NCI-H1694 (cell line): ENCODE measurements around the gene PDIA2.
A peak's percentile ranks its signal among the peaks of the same experiment; 100 is the strongest.
"Not testable (repeated sequence)": the region's sequence is repeated elsewhere in the genome, so short reads cannot be mapped to it uniquely, and the experiment has no call there.

ENCODE experiments used
- DNase-seq: peaks from one replicate; lab custom pipeline; 2025; lab: John Stamatoyannopoulos, UW

Gene PDIA2, protein sequence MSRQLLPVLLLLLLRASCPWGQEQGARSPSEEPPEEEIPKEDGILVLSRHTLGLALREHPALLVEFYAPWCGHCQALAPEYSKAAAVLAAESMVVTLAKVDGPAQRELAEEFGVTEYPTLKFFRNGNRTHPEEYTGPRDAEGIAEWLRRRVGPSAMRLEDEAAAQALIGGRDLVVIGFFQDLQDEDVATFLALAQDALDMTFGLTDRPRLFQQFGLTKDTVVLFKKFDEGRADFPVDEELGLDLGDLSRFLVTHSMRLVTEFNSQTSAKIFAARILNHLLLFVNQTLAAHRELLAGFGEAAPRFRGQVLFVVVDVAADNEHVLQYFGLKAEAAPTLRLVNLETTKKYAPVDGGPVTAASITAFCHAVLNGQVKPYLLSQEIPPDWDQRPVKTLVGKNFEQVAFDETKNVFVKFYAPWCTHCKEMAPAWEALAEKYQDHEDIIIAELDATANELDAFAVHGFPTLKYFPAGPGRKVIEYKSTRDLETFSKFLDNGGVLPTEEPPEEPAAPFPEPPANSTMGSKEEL

DNA sequence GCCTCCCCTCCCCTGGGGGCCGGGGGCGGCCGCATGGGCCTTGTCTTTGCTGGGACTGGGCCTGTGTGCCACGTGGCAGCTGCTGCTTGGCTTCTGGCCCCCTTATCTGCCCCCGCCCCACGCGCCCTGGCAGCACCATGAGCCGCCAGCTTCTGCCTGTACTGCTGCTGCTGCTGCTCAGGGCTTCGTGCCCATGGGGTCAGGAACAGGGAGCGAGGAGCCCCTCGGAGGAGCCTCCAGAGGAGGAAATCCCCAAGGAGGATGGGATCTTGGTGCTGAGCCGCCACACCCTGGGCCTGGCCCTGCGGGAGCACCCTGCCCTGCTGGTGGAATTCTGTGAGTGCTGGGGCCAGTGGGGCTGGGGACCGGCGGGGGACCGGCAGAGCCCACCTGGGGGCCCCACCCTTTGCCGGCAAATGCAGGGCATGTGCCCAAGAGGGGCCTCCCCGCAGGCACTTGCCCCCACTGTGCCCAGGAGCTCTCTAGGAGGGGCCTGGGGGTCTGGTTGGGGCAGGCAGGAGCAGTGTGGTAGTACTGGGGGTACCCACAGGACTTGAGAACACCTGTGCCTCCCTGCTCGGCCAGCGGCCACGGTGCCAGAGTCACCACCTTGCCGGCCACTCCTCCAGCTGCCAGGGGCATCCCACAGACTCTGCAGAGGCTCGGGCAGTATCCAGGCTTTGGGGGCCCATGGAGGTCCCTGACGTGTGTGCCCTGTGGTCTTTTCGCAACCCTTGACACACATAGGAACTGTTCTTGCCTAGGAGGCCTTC lies at the start of gene PDIA2:
Gene PDIA2, plus strand, starts transcription at position 132 of the 773 bp plus-strand sequence. Its CDS starts 6 bp downstream, at position 138.
- no peak for DNase-seq

DNA sequence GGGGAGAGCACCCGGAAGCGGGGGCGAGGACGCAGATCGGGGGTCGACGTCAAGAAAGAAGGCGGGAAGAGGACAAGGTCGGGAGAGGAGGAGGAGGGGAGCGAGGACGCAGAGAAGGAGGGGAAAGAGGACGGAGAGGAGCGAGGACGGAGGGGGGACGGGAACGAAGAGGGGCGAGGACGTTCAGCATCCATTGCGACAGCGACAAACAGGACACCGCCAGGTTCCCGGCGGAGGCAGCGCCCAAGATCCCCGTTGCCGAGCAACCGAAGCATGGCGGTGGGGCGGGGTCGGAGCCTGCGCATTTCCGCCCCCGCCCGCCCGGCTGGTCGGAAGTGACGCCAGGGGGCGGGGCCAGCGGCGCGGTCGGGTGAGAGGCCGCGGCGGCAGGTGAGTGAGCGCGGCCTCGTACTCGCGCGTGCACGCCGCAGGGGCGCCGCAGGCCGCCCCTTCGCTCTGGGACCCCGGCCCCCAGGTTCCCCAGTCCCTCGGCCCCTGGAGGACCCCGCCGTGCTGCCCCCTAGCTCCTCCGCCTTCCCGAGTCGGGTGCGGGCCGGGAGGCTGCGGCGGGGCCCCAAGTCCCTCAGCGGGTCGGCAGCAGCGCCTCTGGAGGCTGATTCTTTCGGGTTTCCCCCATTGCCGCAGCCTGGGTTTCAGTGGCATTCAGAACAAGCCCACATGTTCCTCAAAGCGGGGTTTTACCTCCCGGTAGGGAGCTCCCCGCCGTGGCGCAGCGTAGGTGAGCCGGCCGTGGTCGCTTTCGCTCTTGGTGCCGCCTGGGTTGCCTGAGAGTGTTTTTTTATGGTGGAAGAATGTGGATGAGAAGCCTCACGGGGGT lies 48.3 kb upstream of the PDIA2 start, which contains the start of gene FAM234A:
Gene FAM234A, plus strand, starts transcription at position 354 of the 838 bp plus-strand sequence. CDS start 19,593 bp downstream, outside the sequence.
- DNase-seq = peak; percentile 59

DNA sequence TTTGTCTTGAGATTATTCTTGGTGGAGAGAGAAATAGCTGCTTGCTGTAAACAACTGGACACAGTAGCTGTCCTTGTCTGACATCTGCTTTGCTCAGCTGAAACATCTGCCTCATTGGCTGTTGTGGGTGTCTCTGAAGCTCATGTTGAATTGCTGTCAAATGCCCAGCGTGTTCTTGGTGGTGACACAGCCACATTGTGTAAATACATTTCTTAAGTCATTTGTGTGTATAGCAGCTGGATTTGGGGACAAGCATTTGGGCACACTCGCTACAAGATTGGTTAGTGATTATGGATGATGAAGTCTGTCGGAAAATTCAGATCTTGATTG lies 43.1 kb upstream of the PDIA2 start:
- no peak for DNase-seq

DNA sequence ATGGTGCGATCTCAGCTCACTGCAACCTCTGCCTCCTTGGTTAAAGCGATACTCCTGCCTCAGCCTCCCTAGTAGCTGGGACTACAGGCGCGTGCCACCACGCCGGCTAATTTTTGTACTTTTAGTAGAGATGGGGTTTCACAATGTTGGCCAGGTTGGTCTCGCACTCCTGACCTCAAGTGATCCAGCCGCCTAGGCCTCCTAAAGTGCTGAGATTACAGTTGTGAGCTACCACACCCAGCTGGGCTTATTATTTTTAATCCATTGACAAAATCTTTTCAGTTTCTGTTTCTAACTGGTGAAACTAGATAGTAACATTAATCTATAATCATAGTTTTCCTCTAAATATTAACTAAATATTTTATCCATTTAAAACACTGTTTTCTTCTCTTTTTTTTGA lies 42.4 kb upstream of the PDIA2 start:
- no peak for DNase-seq

DNA sequence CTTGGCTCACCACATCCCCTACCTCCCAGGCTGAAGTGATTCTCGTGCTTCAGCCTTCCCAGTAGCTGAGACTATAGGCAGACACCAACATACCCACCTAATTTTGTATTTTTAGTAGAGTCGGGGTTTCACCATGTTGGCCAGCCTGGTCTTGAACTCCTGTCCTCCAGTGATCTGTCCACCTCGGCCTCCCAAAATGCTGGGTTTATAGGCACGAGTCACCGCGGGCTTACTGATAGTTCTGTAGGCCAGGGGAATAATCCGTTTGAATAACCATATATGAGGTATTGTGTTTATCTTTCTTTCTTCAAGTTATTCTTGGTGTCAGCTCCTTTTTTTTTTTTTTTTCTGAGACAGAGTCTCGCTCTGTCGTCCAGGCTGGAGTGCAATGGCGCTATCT lies 40.7 kb upstream of the PDIA2 start:
- no peak for DNase-seq

DNA sequence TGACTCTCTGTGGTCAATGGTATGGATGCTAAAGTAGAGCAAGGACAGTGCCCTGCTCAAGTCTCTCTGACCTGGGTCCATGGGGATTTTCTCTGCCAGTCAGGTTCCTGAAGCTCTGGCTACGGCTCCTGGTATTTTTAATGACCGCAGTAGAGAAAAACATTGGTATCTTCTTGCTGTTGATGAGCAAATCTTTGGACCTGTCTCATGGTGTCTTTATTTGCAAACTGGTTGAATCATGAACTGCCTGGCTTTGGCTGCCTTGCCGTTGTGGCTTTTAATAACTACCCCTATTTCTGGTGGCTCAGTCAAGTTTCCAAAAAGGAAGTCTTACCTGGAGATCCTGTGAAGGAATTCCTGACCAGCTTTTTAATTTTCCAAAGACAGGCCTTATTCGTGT lies 39.6 kb upstream of the PDIA2 start:
- no peak for DNase-seq

DNA sequence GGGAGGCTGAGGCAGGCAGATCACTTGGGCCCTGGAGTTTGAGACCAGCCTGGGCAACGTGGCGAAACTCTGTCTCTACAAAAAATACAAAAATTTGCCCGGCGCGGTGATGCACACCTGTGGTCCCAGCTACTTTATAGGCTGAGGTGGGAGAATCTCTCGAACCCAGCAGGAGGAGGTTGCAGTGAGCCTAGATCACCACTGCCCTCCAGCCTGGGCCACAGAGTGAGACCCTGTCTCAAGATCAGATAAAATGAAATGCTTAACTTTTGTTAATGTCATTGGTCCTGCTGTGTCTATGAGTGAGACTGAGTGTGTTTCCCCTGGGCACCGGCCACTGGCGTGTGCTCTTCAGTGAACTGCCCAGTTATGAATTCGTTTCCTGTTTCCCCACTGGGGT lies 37.9 kb upstream of the PDIA2 start:
- DNase-seq = no peak

DNA sequence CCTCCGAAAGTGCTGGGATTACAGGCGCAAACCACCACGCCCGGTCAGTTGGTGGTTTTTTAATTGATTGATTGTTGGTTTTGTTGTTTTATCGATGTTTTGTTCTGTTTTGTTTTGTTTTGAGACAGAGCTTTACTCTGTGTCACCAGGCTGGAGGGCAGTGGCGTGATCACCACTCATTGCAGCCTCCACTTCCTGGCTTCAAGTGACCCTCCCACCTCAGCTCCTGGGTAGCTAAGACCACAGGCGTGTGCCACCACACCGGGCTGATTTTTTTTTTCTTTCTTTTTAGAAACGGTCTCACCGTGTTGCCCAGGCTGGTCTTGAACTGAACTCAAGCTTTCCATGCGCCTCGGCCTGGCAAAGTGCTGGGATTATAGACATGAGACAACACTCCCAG lies 35.9 kb upstream of the PDIA2 start:
- no peak for DNase-seq

DNA sequence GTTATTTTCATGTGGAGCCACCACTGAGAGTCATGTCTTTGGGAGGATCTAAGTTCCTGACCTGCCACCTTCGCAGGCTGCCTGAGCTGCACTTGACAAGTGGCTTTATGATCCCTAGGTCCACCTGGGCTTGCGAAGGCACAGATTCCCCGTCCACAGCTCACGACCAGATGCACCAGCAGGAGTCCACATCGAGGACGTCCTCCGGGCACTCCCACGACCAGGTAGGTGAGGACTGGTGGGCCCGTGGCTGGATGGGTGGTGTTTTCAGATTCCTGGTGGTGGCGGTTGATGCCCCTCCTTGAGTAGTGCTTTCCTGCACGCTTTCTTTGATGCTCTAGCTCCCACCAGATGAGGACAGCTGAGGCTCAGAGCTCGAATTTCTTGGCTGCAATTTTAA lies 33.5 kb upstream of the PDIA2 start:
- no peak for DNase-seq

DNA sequence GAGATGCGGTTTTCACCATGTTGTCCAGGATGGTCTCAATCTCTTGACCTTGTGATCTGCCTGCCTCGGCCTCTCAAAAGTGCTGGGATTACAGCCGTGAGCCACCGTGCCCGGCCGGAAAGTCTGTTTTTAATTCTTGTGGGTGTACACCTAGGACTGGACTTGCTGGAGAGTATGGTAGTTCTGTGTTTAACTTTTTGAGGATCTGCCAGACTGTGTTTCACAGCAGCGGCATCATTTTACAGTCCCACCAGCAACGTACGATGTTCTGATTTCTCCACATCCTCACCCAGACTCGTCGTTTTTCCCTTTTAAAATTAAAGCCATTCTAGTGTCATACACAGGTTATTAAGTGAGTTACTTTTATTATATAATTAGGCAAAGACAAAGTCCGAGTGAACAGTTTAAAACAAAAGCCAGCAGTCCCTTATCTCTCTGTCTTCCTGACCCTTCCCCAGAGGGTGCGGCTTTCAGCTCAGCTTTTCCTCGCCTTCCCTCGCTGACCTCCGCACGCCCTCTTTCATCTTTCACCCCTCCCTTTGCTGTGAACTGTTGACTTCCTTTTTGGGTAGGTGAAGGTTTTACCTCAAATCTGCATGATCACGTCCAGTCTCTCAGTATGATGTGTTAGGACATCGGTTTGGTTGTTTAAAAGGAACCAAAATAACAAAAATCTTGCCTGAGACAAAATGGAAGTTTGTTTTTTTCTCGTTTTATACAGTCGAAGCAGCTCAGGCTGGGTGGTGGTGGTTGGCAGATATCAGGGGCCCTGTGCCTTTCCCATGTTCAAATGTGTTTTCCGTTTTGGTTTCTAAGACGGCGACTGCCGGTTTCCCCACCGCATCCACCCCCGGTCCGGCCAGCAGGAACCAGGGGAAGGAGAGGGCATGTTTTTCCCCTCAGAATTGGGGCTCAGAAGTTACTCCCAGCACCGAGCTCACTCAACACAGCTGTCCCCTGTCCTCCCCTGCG lies 30.3 kb upstream of the PDIA2 start:
- no peak for DNase-seq

DNA sequence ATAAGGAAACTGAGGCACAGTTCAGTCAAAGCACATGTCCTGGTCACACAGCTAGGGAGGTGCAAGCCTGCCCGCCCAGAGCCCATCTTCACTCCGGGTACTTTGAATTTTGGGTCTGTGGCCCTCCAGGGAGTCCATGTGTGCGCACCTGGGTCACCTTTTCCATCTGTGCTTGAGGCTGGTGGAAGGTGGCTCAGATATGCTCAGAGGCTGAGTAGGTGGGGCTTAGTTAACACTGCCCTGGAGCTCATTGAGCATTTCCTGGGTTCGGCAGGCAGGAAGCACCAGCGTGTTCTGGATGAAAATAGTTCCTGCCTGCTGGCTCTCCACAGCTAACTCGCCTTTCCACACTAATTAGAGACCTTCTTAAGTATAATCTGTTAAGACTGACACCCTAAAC lies 29.1 kb upstream of the PDIA2 start:
- no peak for DNase-seq

DNA sequence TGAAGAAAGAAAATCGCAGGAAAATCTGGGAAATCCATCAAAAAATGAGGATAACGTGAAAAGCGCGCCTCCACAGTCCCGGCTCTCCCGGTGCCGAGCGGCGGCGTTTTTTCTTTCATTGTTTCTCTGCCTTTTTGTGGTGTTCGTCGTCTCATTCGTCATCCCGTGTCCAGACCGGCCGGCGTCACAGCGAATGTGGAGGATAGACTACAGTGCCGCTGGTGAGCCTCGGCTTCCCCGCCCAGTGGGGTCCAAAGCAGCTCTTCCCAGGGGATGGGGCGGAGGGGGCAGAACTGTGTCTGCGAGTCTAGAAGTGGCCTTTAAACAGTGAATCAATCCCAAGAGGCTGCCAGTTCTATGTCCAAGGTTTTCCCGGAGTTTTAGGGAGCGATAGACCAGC lies 28.5 kb upstream of the PDIA2 start:
- no peak for DNase-seq

DNA sequence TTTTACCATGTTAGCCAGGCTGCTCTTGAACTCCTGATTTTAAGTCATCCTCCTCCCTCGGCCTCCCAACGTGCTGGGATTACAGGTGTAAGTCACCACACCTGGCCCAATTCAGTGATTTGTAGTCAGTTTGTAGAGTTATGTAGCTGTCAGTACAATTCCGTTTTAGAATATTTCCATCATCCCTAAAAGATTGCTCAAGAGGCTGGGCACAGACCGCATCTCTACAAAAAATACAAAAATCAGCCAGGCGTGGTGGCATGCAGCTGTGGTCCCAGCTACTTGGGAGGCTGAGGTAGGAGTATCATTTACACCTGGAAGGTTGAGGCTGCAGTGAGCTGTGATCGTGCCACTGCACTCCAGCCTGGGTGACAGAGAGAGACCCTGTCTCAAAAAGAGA lies 27.8 kb upstream of the PDIA2 start:
- DNase-seq = no peak

DNA sequence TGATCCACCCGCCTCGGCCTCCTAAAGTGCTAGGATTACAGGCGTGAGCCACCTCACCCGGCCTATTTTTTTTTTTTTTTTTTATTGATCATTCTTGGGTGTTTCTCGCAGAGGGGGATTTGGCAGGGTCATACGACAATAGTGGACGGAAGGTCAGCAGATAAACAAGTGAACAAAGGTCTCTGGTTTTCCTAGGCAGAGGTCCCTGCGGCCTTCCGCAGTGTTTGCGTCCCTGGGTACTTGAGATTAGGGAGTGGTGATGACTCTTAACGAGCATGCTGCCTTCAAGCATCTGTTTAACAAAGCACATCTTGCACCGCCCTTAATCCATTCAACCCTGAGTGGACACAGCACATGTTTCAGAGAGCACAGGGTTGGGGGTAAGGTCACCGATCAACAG lies 24.9 kb upstream of the PDIA2 start:
- DNase-seq = not testable (repeated sequence)

DNA sequence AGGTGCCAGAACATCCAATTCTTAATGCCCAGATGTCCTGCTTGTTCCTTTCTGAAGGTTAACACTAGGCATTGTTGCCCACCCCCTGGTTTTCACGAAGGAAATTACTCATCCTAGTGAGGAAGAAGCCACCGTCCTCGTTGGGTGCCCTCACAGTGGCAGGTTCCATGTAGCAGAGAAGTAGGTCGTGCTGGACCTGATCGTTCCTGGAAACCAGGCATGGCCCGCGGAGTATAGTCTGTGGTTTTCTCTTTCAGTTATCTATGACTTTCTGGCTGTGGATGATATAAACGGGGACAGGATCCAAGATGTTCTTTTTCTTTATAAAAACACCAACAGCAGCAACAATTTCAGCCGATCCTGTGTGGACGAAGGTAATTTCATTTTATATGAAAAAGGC lies 23.7 kb upstream of the PDIA2 start:
- no peak for DNase-seq

DNA sequence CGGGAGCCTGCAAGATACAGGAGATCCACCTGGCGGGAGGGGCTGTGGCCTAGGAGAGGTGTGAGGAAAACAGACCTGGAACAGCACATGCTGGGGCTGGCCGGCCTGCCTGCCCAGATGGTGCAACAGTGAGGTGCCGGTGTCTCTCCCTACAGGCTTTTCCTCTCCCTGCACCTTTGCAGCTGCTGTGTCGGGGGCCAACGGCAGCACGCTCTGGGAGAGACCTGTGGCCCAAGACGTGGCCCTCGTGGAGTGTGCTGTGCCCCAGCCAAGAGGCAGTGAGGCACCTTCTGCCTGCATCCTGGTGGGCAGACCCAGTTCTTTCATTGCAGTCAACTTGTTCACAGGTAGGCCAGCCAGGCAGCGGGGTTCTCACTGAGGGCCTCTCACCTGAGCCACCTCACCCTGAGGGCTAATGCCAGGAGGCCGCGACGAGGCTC lies 23.1 kb upstream of the PDIA2 start:
- DNase-seq = no peak

DNA sequence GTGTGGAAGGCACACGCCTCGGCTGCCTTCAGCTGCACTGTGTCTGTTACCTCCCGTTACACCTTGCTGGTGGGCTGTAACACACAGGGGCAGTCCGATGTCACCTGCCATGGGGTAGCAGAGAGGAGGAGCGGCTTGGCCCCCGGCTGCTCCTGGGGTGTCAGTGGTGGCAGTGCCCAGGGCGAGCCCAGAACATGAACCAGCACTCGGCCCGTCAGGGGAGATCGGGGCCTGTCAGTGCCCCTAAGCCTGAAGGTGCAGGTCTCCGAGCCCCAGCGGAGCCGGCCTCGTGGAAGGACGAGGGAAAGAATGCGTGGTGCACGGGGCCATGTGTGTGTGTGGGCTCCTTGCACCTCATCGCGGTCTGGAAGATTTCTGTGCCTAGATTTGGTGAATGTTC lies 22.6 kb upstream of the PDIA2 start:
- no peak for DNase-seq

DNA sequence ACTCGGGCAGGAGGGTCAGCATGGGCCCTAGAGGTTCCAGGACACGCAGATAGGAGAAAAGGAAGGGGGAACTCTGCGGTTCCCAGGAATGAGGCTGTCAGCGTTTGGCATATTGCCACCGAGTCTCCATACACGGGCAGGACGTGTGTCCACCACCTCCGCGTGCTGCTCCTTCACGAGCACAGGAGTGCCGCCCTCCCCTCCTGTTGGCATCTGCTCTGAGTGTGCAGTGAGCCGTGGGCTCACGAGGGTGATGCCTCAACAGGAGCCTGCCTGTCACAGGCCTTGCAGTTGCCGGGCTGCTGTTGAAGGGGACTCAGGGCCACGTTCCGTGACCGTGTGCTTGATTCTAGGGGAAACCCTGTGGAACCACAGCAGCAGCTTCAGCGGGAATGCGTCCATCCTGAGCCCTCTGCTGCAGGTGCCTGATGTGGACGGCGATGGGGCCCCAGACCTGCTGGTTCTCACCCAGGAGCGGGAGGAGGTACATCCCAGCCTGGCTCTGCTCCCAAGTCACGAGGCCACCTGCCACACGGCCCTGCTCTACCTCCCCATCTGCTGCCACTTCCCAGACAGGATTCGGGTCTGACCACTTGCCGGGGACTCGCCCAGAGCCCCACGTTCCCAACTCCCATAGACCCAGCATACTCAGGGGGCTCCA lies 21.8 kb upstream of the PDIA2 start:
- peak; percentile 44 for DNase-seq

DNA sequence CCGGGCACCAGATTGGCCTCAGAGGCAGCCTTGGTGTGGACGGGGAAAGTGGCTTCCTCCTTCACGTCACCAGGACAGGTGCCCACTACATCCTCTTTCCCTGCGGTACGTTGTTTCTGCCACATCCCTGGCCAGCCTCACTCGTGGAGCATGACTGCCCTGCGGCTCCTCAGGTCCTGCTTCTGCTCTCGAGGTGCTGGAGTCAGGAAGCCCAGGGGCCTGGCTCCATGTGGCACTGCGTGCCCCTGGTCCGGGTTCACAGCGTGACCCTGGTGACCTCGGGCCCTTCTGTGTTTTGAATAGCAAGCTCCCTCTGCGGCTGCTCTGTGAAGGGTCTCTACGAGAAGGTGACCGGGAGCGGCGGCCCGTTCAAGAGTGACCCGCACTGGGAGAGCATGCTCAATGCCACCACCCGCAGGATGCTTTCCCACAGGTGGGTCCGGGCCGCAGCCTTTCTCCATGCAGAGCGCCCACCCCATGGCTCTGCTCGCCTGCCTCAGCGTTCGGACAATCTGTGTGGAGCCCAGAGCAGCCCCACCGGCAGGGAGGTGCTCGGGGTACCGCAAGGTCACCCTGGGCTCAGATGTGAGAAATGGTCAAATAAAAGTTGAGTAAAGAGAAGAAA lies 20.7 kb upstream of the PDIA2 start:
- DNase-seq = no peak

DNA sequence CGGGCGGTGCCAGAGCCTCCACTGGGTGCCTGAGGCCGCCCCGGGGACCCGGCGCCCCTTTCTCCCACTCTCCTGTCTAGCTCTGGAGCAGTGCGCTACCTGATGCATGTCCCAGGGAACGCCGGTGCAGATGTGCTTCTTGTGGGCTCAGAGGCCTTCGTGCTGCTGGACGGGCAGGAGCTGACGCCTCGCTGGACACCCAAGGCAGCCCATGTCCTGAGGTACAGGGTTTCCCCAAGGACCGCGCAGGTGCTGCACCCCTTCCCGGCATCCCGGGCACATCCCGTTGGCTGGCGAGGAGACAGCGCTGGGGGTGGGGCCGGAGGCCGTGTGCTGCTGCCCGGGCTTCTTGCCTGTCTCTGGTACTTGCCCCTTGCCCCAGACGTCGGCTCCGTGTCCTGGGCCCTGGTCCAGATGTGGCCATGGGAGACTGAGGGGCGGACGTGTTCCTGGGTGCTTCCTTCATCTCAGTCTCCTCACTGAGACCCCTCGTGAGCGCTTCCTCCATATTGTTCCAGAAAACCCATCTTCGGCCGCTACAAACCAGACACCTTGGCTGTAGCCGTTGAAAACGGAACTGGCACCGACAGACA lies 19.7 kb upstream of the PDIA2 start:
- DNase-seq = no peak
